Measurements from ENCODE around the gene RAB11FIP3. TPM values are rescaled to one million over a fixed set of nuclear protein-coding genes. Genes with fewer than 3 reads are reported as not detected.

Gene RAB11FIP3
- total and polyA plus RNA-seq, 2 of the 13 experiments (the other 11 are each of a cell fraction or from before 2014, with no cell fraction given) = 34.3 to 57.6 TPM

- POLR2A ChIA-PET = interaction anchor here (1.5 to 1.6 kb wide), 2 partner anchors 20 to 53 kb away, joined by 4 to 5 read pairs; partner anchors contain the start of gene DECR2
- no peak for DNase-seq (ENCODE audit: low spot score)
Measured at GRCh38 chr16:454397-454940, 29.0 kb downstream of the RAB11FIP3 start.

More at GRCh38 chr16:454397-454940, 29.0 kb downstream of the RAB11FIP3 start:
- in situ Hi-C loops (cut with HindIII; ENCODE audit: extremely low pct_ligation_motif_present, low pct_unique_long_range_greater_than_20kb) = no loop called here
- H3K36me3 ChIP-seq (replicated peaks in 1 of 2; ENCODE audit: control insufficient read depth in 1 of 2, insufficient read depth in 2 of 2, low read length in 2 of 2) = no peaks in the 10 kb centered on the region
- H3K9ac ChIP-seq (ENCODE audit: insufficient read depth, low read depth, low read length) = no peak overlapping the region
- no peak overlapping the region for H3K4me2 ChIP-seq (ENCODE audit: low read depth, low read length)
- no peaks in the 10 kb centered on the region for H3K9me3 ChIP-seq (ENCODE audit: low read length)
- TF ChIP-seq MBNL3 (CRISPR knock-in tag; conservative IDR thresholded peaks at IDR 0.05) (no peak), ETS1 (CRISPR knock-in tag; IDR thresholded peaks at IDR 0.05) (no peak), HNF4A (CRISPR knock-in tag; IDR thresholded peaks at IDR 0.05) (no peak), ZNF740 (CRISPR knock-in tag; IDR thresholded peaks at IDR 0.05) (no peak), ZNF770 (CRISPR knock-in tag; IDR thresholded peaks at IDR 0.05) (no peak), ZNF12 (CRISPR knock-in tag; IDR thresholded peaks at IDR 0.05) (no peak), MTF2 (CRISPR knock-in tag; IDR thresholded peaks at IDR 0.05; ENCODE audit: borderline replicate concordance) (no peak)
- peaks cover 45% of the 10 kb centered on the region for H3K4me1 ChIP-seq (ENCODE audit: insufficient read depth, low read length)
- H3K27me3 ChIP-seq (ENCODE audit: control insufficient read depth in 1 of 2, insufficient read depth in 2 of 2, low read length in 2 of 2) = no peaks in the 10 kb centered on the region
- no peak for ATAC-seq
- BruUV-seq (replicated peaks) = no TSS peak
- H3K27ac ChIP-seq (ENCODE audit: extremely low read length, insufficient read depth, low read length) = no peak overlapping the region
- peaks cover 24% of the 10 kb centered on the region for H3K79me2 ChIP-seq (ENCODE audit: insufficient read depth, low read length)
- no peak overlapping the region for H2AFZ ChIP-seq (ENCODE audit: low read length)
- H4K20me1 ChIP-seq (ENCODE audit: insufficient read depth, low read length) = no peaks in the 10 kb centered on the region
- 89% methylated on average over 13 of the region's 13 CpGs for WGBS (ENCODE audit: low lambda C conversion rate)
- H3K4me3 ChIP-seq (replicated peaks in 1 of 3; ENCODE audit: insufficient read depth in 1 of 3, low read depth in 2 of 3, low read length in 3 of 3) = no peak overlapping the region
- CTCF ChIA-PET (ENCODE audit: low intra/inter-chr PET ratio, low total read pairs) = no interaction called here
- no peak for FAIRE-seq
- intact Hi-C loops (cut with micrococcal nuclease; ENCODE audit: unreplicated experiment) = no loop called here
